Stimulated activated CD4-positive, alpha-beta T cell treated with anti-CD3 and anti-CD28 coated beads, Interleukin-12 subunit alpha, Interleukin-12 subunit beta, amount 100 ng/mL, for 4 hours (primary cell): ENCODE results near the gene DGKD.
"Not testable (repeated sequence)": the region's sequence is repeated elsewhere in the genome, so short reads cannot be mapped to it uniquely, and the experiment has no call there.

Source experiments
- DNase-seq: peaks from one replicate; pipeline ENCODE4 v3.0.0-alpha.2; 2020

Gene DGKD

GRCh38 chr2:233387667-233388528 lies 33.6 kb downstream of the DGKD start:
- no peak for DNase-seq

GRCh38 chr2:233389601-233390125 lies 35.4 kb downstream of the DGKD start:
- no peak for DNase-seq

- DNase-seq, result no peak
These were observed 41.4 kb downstream of the DGKD start for GRCh38 chr2:233395687-233396086.

- not testable (repeated sequence) for DNase-seq
These were observed 42.7 kb downstream of the DGKD start for GRCh38 chr2:233396726-233397665.

- no peak for DNase-seq
These were observed 45.3 kb downstream of the DGKD start for GRCh38 chr2:233399306-233400225.

GRCh38 chr2:233400341-233400740 lies 46.0 kb downstream of the DGKD start:
- no peak for DNase-seq

GRCh38 chr2:233400961-233401360 lies 46.7 kb downstream of the DGKD start:
- DNase-seq, result no peak

GRCh38 chr2:233402346-233402745 lies 48.1 kb downstream of the DGKD start:
- no peak for DNase-seq

GRCh38 chr2:233402789-233403188 lies 48.5 kb downstream of the DGKD start:
- no peak for DNase-seq

- peak; percentile 52 for DNase-seq
These were observed 49.9 kb downstream of the DGKD start for GRCh38 chr2:233404222-233404621.

GRCh38 chr2:233406865-233407264 lies 52.6 kb downstream of the DGKD start:
- no peak for DNase-seq

GRCh38 chr2:233407771-233408181 lies 53.5 kb downstream of the DGKD start:
- no peak for DNase-seq

GRCh38 chr2:233408366-233409285 lies 54.3 kb downstream of the DGKD start:
- no peak for DNase-seq

- DNase-seq, result no peak
These were observed 55.1 kb downstream of the DGKD start for GRCh38 chr2:233409286-233409991.

GRCh38 chr2:233410196-233410760 lies 56.0 kb downstream of the DGKD start:
- no peak for DNase-seq

- no peak for DNase-seq
These were observed 56.9 kb downstream of the DGKD start for GRCh38 chr2:233411162-233411561.

- DNase-seq, result no peak
These were observed 58.1 kb downstream of the DGKD start for GRCh38 chr2:233412405-233412804.

GRCh38 chr2:233413046-233413445 lies 58.8 kb downstream of the DGKD start:
- no peak for DNase-seq

GRCh38 chr2:233413559-233414272 lies 59.4 kb downstream of the DGKD start:
- peak; percentile 41 for DNase-seq

GRCh38 chr2:233414273-233414654 lies 60.0 kb downstream of the DGKD start:
- no peak for DNase-seq
